K562 (cell line): ENCODE results near the gene NR1D1. TPM values are rescaled to one million over a fixed set of nuclear protein-coding genes. Genes with fewer than 3 reads are reported as not detected.

ENCODE experiments used
- ARNT ChIP-seq, 2 experiments: fragments of 450-650 bp; IDR thresholded peaks; 2 replicates each; pipeline ENCODE4 v1.6.1; 2016; ENCODE audit warnings: mild to moderate bottlenecking in 1 of 2
- BRD9 ChIP-seq: fragments of 450-650 bp; IDR thresholded peaks from 2 replicates; pipeline ENCODE4 v1.6.1; 2018; ENCODE audit warnings: low read depth; ENCODE audit not compliant: partially characterized antibody
- CBX5 ChIP-seq: IDR thresholded peaks from 2 replicates; pipeline ENCODE4 v1.6.1; 2014; ENCODE audit warnings: low read depth, borderline replicate concordance
- CEBPB ChIP-seq: fragments of 450-650 bp; IDR thresholded peaks from 2 replicates; pipeline ENCODE4 v1.6.1; 2016; ENCODE audit warnings: missing genetic modification characterization, missing compliant biosample characterization
- DMBX1 ChIP-seq: fragments of 250-450 bp; sonication (Bioruptor Pico); IDR thresholded peaks from 2 replicates; pipeline ENCODE4 v1.8.0; 2022; ENCODE audit warnings: inconsistent platforms, mild to moderate bottlenecking, moderate library complexity, borderline replicate concordance
- DNMT1 ChIP-seq: fragments of 450-650 bp; IDR thresholded peaks from 2 replicates; pipeline ENCODE4 v1.6.1; 2016; ENCODE audit warnings: antibody characterized with exemption, mild to moderate bottlenecking
- DPF2 ChIP-seq: fragments of 450-650 bp; IDR thresholded peaks from 2 replicates; pipeline ENCODE4 v1.6.1; 2016
- E2F6 ChIP-seq, 2 experiments: IDR thresholded peaks; 2 replicates each; pipeline ENCODE4 v1.6.1; 2011; ENCODE audit warnings: borderline replicate concordance in 1 of 2, control low read depth in 1 of 2, low read depth in 1 of 2, low read length in 1 of 2, mild to moderate bottlenecking in 1 of 2, mixed read lengths in 1 of 2, moderate library complexity in 1 of 2; ENCODE audit not compliant: insufficient read depth in 1 of 2, insufficient read length in 1 of 2, poor library complexity in 1 of 2, severe bottlenecking in 1 of 2; ENCODE audit errors: extremely low read depth in 1 of 2
- EHMT2 ChIP-seq: fragments of 450-650 bp; IDR thresholded peaks from 2 replicates; pipeline ENCODE4 v1.6.1; 2018; ENCODE audit warnings: antibody characterized with exemption
- ELF4 ChIP-seq: fragments of 450-650 bp; formaldehyde crosslinking; IDR thresholded peaks from 2 replicates; pipeline ENCODE4 v1.4.0; 2022; ENCODE audit warnings: missing genetic modification characterization
- ETV1 ChIP-seq: fragments of 450-650 bp; conservative IDR thresholded peaks from 2 replicates; pipeline ENCODE4 v1.6.1; 2016; ENCODE audit warnings: missing genetic modification characterization, control low read depth, low read depth, missing compliant biosample characterization
- HLTF ChIP-seq: fragments of 450-650 bp; IDR thresholded peaks from 2 replicates; pipeline ENCODE4 v1.6.1; 2016
- L3MBTL2 ChIP-seq: fragments of 450-650 bp; IDR thresholded peaks from 2 replicates; pipeline ENCODE4 v1.6.1; 2016; ENCODE audit warnings: mild to moderate bottlenecking, moderate library complexity
- MAZ ChIP-seq, 2 experiments: fragments of 450-650 bp in 1 of 2; sonication (generic) in 1 of 2; formaldehyde crosslinking; IDR thresholded peaks in 1 of 2; conservative IDR thresholded peaks in 1 of 2; 2 replicates each; pipeline versions ENCODE4 v1.4.0 to v1.5.0; 2020; ENCODE audit warnings: mild to moderate bottlenecking in 1 of 2, missing genetic modification reagents in 1 of 2
- MCM7 ChIP-seq, 2 experiments: fragments of 450-650 bp; IDR thresholded peaks; 2 replicates each; pipeline ENCODE4 v1.6.1; 2016 to 2018
- MED1 ChIP-seq: sonication (generic); formaldehyde crosslinking; IDR thresholded peaks from 2 replicates; pipeline ENCODE4 v1.8.1; 2023; ENCODE audit warnings: missing genetic modification reagents, borderline replicate concordance
- MTA1 ChIP-seq: fragments of 450-650 bp; IDR thresholded peaks from 2 replicates; pipeline ENCODE4 v1.6.1; 2017; ENCODE audit warnings: borderline replicate concordance
- MXD1 ChIP-seq: fragments of 250-450 bp; sonication (Bioruptor Pico); IDR thresholded peaks from 2 replicates; pipeline ENCODE4 v1.8.0; 2021; ENCODE audit warnings: borderline replicate concordance, mild to moderate bottlenecking, moderate library complexity; ENCODE audit not compliant: poor library complexity, severe bottlenecking
- NFRKB ChIP-seq: fragments of 450-650 bp; IDR thresholded peaks from 2 replicates; pipeline ENCODE4 v1.6.1; 2016; ENCODE audit warnings: low read depth
- NONO ChIP-seq, 2 experiments: fragments of 200-400 bp in 1 of 2; fragments of 450-650 bp in 1 of 2; formaldehyde crosslinking in 1 of 2; IDR thresholded peaks; 2 replicates each; pipeline ENCODE4 v1.6.1; 2017; ENCODE audit warnings: low read depth in 2 of 2, mild to moderate bottlenecking in 2 of 2, moderate library complexity in 2 of 2, low read length in 1 of 2
- SLC30A9 ChIP-seq: fragments of 250-450 bp; sonication (Bioruptor Pico); IDR thresholded peaks from 2 replicates; pipeline ENCODE4 v1.8.0; 2022; ENCODE audit warnings: mild to moderate bottlenecking, moderate library complexity
- STAG1 ChIP-seq: sonication (generic); formaldehyde crosslinking; IDR thresholded peaks from 2 replicates; pipeline ENCODE4 v1.5.0; 2020; ENCODE audit warnings: missing genetic modification reagents, borderline replicate concordance
- XRCC5 ChIP-seq: fragments of 200-400 bp; formaldehyde crosslinking; IDR thresholded peaks from 2 replicates; pipeline ENCODE4 v1.6.1; 2017; ENCODE audit warnings: low read depth, mild to moderate bottlenecking, low read length
- ZNF583 ChIP-seq: fragments of 250-450 bp; sonication (Bioruptor Pico); IDR thresholded peaks from 2 replicates; pipeline ENCODE4 v1.4.0; 2020
- polyA plus RNA-seq, 8 experiments: library from polyadenylated mRNA; depleted of rRNA in 4 of 8; stranded (reverse) in 5 of 8; unstranded in 3 of 8; fragments of >200 nt; fragmentation: Nextera tagmentation in 2 of 8; fragmentation: Illumina TruSeq in 1 of 8; extraction: Ambion mirVana in 2 of 8; extraction: Trizol in 1 of 8; gene quantifications; 2 replicates each; pipeline versions ENCODE4 v1.2.1 to v1.2.3, GENCODE V29; 2011 to 2014; ENCODE audit warnings: inconsistent platforms in 1 of 8, missing spikeins in 1 of 8
- total RNA-seq, 7 experiments: library from RNA; depleted of rRNA in 6 of 7; stranded (reverse); fragments of >200 nt in 6 of 7; fragmentation: Illumina TruSeq in 2 of 7; extraction: Trizol in 2 of 7; gene quantifications; 2 replicates each; pipeline versions ENCODE4 v1.2.1 to v1.2.3, GENCODE V29; 2011 to 2021; ENCODE audit warnings: low replicate concordance in 1 of 7

The NR1D1 gene
- total and polyA plus RNA-seq, 9 of the 15 experiments (the other 6 are each of a cell fraction or from before 2014, with no cell fraction given): 0.25 to 7.7 (median 0.65) TPM

- TF ChIP-seq L3MBTL2 (peak; percentile 89), DNMT1 (peak; percentile 39; the same call in 1 of the 2 replicates), STAG1 (CRISPR knock-in tag) (peak; percentile 17; the same call in 1 of the 2 replicates), MED1 (CRISPR knock-in tag) (no peak), XRCC5 (no peak; the same call in 1 of the 2 replicates), DMBX1 (CRISPR knock-in tag) (peak; percentile 50; the same call in 1 of the 2 replicates), CEBPB (tag) (0 out of 2 replicates have a peak, but pooled peaks have one; percentile 16), ETV1 (tag) (peak; percentile 65), NFRKB (peak; percentile 82; the same call in 1 of the 2 replicates), ARNT (IDR thresholded peaks at IDR 0.05) (peak; percentile 74 to 83; a peak in 3 of 4 replicates), MTA1 (peak; percentile 62), CBX5 (no peak), DPF2 (peak; percentile 91), E2F6 (IDR thresholded peaks at IDR 0.05; ENCODE audit: borderline replicate concordance in 1 of 2, extremely low read depth in 1 of 2, insufficient read depth in 1 of 2, insufficient read length in 1 of 2, low read depth in 1 of 2, low read length in 1 of 2, poor library complexity in 1 of 2, severe bottlenecking in 1 of 2) (peak in 1 of 2 experiments; percentile 40), ELF4 (CRISPR knock-in tag) (peak; percentile 7; the same call in 1 of the 2 replicates), NONO (IDR thresholded peaks at IDR 0.05; ENCODE audit: low read depth in 2 of 2, low read length in 1 of 2) (no peak), EHMT2 (0 out of 2 replicates have a peak, but pooled peaks have one; percentile 21), SLC30A9 (CRISPR knock-in tag) (no peak), BRD9 (peak; percentile 93), HLTF (peak; percentile 80; the same call in 1 of the 2 replicates), MAZ (CRISPR knock-in tag; conservative IDR thresholded peaks at IDR 0.05 in 1 of 2, IDR thresholded peaks at IDR 0.05 in 1 of 2) (peak; percentile 60 to 98), MXD1 (CRISPR knock-in tag) (peak; percentile 2), MCM7 (IDR thresholded peaks at IDR 0.05) (0 out of 4 replicates have a peak, but pooled peaks of 1 of the 2 experiments have one; percentile 14), ZNF583 (CRISPR knock-in tag) (peak; percentile 56; the same call in 1 of the 2 replicates)
Measured at GRCh38 chr17:40111221-40112128, 11.1 kb upstream of the NR1D1 start (continued).
